Liver (tissue), 10 donors: Measurements from ENCODE around the gene ARHGEF12. TPM values are rescaled to one million over a fixed set of nuclear protein-coding genes. Genes with fewer than 3 reads are reported as not detected.

Experiments used
- DNase-seq: peaks from one replicate; pipeline ENCODE4 v3.0.0-alpha.2; 2017; ENCODE audit warnings: low spot score
- H3K27ac ChIP-seq, 2 donors: one replicate each; pipeline ENCODE4 v1.7.0; 2013; ENCODE audit warnings: inconsistent platforms in 2 of 2, low read length in 2 of 2, control low read depth in 1 of 2, low read depth in 1 of 2, mild to moderate bottlenecking in 1 of 2
- H3K27me3 ChIP-seq, 4 donors: one replicate each; pipeline versions ENCODE4 v1.6.1 to v1.7.0; 2013; ENCODE audit warnings: low read length in 3 of 4, inconsistent platforms in 1 of 4, mild to moderate bottlenecking in 1 of 4, moderate library complexity in 1 of 4; ENCODE audit not compliant: control insufficient read depth in 4 of 4, insufficient read depth in 4 of 4
- H3K36me3 ChIP-seq, 4 donors: one replicate each; pipeline versions ENCODE4 v1.6.1 to v1.7.0; 2013; ENCODE audit warnings: low read length in 3 of 4, mild to moderate bottlenecking in 3 of 4, low read depth in 1 of 4, moderate library complexity in 1 of 4; ENCODE audit not compliant: control insufficient read depth in 4 of 4, insufficient read depth in 3 of 4
- H3K4me1 ChIP-seq, 4 donors: one replicate each; pipeline versions ENCODE4 v1.6.1 to v1.7.0; 2013; ENCODE audit warnings: low read length in 3 of 4, mild to moderate bottlenecking in 3 of 4, moderate library complexity in 1 of 4; ENCODE audit not compliant: control insufficient read depth in 4 of 4, insufficient read depth in 4 of 4
- H3K4me3 ChIP-seq, 3 donors: one replicate each; pipeline versions ENCODE4 v1.6.1 to v1.7.0; 2013; ENCODE audit warnings: low read length in 3 of 3, control low read depth in 1 of 3, low read depth in 1 of 3, mild to moderate bottlenecking in 1 of 3
- H3K9ac ChIP-seq, 2 donors: one replicate each; pipeline ENCODE4 v1.7.0; 2013; ENCODE audit warnings: low read length in 2 of 2, mild to moderate bottlenecking in 2 of 2, moderate library complexity in 2 of 2, control low read depth in 1 of 2, low read depth in 1 of 2
- H3K9me3 ChIP-seq, 4 donors: one replicate each; pipeline versions ENCODE4 v1.6.1 to v1.7.0; 2013; ENCODE audit warnings: low read length in 3 of 4; ENCODE audit not compliant: control insufficient read depth in 4 of 4
- ATF3 ChIP-seq: IDR thresholded peaks from 2 replicates; pipeline ENCODE4 v1.6.1; 2016; ENCODE audit warnings: antibody characterized with exemption
- CTCF ChIP-seq: fragments of 150-350 bp; IDR thresholded peaks from 2 replicates; pipeline ENCODE4 v1.5.1; 2017; ENCODE audit warnings: improper control_type of control experiment, low read depth, low read length; ENCODE audit not compliant: missing input control
- EGR1 ChIP-seq, 2 donors: IDR thresholded peaks; 2 replicates each; pipeline ENCODE4 v1.6.1; 2016 to 2018; ENCODE audit warnings: antibody characterized with exemption in 2 of 2, low read depth in 2 of 2
- FOXA1 ChIP-seq: IDR thresholded peaks from 2 replicates; pipeline ENCODE4 v1.6.1; 2016; ENCODE audit warnings: antibody characterized with exemption
- FOXA2 ChIP-seq: IDR thresholded peaks from 2 replicates; pipeline ENCODE4 v1.6.1; 2016; ENCODE audit warnings: antibody characterized with exemption
- GABPA ChIP-seq, 2 donors: IDR thresholded peaks in 1 of 2; conservative IDR thresholded peaks in 1 of 2; 2 replicates each; pipeline ENCODE4 v1.6.1; 2016; ENCODE audit warnings: antibody characterized with exemption in 2 of 2, mild to moderate bottlenecking in 1 of 2, moderate library complexity in 1 of 2
- HNF4A ChIP-seq, 2 donors: conservative IDR thresholded peaks; 2 replicates each; pipeline ENCODE4 v1.6.1; 2016; ENCODE audit warnings: antibody characterized with exemption in 2 of 2, mild to moderate bottlenecking in 2 of 2
- HNF4G ChIP-seq: IDR thresholded peaks from 2 replicates; pipeline ENCODE4 v1.6.1; 2016; ENCODE audit warnings: antibody characterized with exemption
- JUND ChIP-seq, 2 donors: IDR thresholded peaks; 2 replicates each; pipeline ENCODE4 v1.6.1; 2016; ENCODE audit warnings: antibody characterized with exemption in 2 of 2
- NR2F2 ChIP-seq: IDR thresholded peaks from 2 replicates; pipeline ENCODE4 v1.6.1; 2016; ENCODE audit warnings: antibody characterized with exemption
- RAD21 ChIP-seq, 2 donors: IDR thresholded peaks; 2 replicates each; pipeline ENCODE4 v1.6.1; 2016; ENCODE audit warnings: antibody characterized with exemption in 2 of 2, mild to moderate bottlenecking in 2 of 2
- REST ChIP-seq: IDR thresholded peaks from 2 replicates; pipeline ENCODE4 v1.6.1; 2016; ENCODE audit warnings: antibody characterized with exemption, mild to moderate bottlenecking
- RXRA ChIP-seq, 2 donors: IDR thresholded peaks; 2 replicates each; pipeline ENCODE4 v1.6.1; 2017 to 2018; ENCODE audit warnings: antibody characterized with exemption in 2 of 2, mild to moderate bottlenecking in 1 of 2
- TAF1 ChIP-seq: conservative IDR thresholded peaks from 2 replicates; pipeline ENCODE4 v1.6.1; 2016; ENCODE audit warnings: antibody characterized with exemption, mild to moderate bottlenecking
- YY1 ChIP-seq: IDR thresholded peaks from 2 replicates; pipeline ENCODE4 v1.6.1; 2016; ENCODE audit warnings: antibody characterized with exemption, mild to moderate bottlenecking
- WGBS: extraction: QIAGEN DNeasy Blood & Tissue Kit; methylation state at CpG from one replicate; pipeline ENCODE4 v1.1.7; 2013; 5-methylcytosine and 5-hydroxymethylcytosine counted together
- polyA plus RNA-seq, 2 donors: library from polyadenylated mRNA; stranded (reverse) in 1 of 2; unstranded in 1 of 2; fragments of 200-250 nt in 1 of 2; fragments of >200 nt in 1 of 2; fragmentation: Nextera tagmentation in 1 of 2; extraction: Ambion mirVana in 1 of 2; gene quantifications; one replicate each; pipeline versions ENCODE4 v1.2.1 to v1.2.3, GENCODE V29; 2013 to 2015
- small RNA-seq: library from RNA; depleted of rRNA; stranded (forward); fragments of <200 nt; gene quantifications from one replicate; pipeline ENCODE3, GENCODE V24; 2014
- total RNA-seq, 2 donors: library from RNA; depleted of rRNA; stranded (reverse); fragments of >200 nt; gene quantifications; one replicate each; pipeline ENCODE4 v1.2.3, GENCODE V29; 2014
- TF ChIP-seq, protein P1 (sequence below): IDR thresholded peaks from 2 replicates; pipeline ENCODE4 v1.6.1; 2016; ENCODE audit warnings: antibody characterized with exemption
- TF ChIP-seq, protein P2 (sequence below): IDR thresholded peaks from 2 replicates; pipeline ENCODE4 v1.6.1; 2016; ENCODE audit warnings: antibody characterized with exemption
- donor health status: healthy.
- donor health status: healthy.
- donor health status: healthy.
- donor health status: healthy.
- donor health status: healthy.

The ARHGEF12 gene
- total and polyA plus RNA-seq, 4 donors = 28.0 to 169 (median 53.9) TPM

GRCh38 chr11:120538707-120539106 is 202.5 kb downstream of the ARHGEF12 start:
- Histone ChIP-seq H3K27me3 (no peaks in the 10 kb centered on the region), H3K4me3 (no peak overlapping the region), H3K9me3 (peaks cover 0 to 12% (median 1%) of the 10 kb centered on the region in 4 donors), H3K27ac (no peak overlapping the region), H3K4me1 (no peaks in the 10 kb centered on the region), H3K36me3 (no peaks in the 10 kb centered on the region), H3K9ac (no peak overlapping the region)
- WGBS = 87% methylated on average over 2 of the region's 2 CpGs
- no peak for DNase-seq
- TF ChIP-seq, protein P1, sequence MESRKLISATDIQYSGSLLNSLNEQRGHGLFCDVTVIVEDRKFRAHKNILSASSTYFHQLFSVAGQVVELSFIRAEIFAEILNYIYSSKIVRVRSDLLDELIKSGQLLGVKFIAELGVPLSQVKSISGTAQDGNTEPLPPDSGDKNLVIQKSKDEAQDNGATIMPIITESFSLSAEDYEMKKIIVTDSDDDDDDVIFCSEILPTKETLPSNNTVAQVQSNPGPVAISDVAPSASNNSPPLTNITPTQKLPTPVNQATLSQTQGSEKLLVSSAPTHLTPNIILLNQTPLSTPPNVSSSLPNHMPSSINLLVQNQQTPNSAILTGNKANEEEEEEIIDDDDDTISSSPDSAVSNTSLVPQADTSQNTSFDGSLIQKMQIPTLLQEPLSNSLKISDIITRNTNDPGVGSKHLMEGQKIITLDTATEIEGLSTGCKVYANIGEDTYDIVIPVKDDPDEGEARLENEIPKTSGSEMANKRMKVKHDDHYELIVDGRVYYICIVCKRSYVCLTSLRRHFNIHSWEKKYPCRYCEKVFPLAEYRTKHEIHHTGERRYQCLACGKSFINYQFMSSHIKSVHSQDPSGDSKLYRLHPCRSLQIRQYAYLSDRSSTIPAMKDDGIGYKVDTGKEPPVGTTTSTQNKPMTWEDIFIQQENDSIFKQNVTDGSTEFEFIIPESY = no peak
- TF ChIP-seq REST (no peak), JUND (IDR thresholded peaks at IDR 0.05) (no peak), CTCF (no peak), RXRA (IDR thresholded peaks at IDR 0.05) (no peak), RAD21 (IDR thresholded peaks at IDR 0.05) (no peak), HNF4G (no peak), FOXA2 (no peak), TAF1 (no peak), HNF4A (conservative IDR thresholded peaks at IDR 0.05) (no peak), YY1 (no peak), GABPA (IDR thresholded peaks at IDR 0.05 in 1 of 2, conservative IDR thresholded peaks at IDR 0.05 in 1 of 2) (no peak), ATF3 (no peak), EGR1 (IDR thresholded peaks at IDR 0.05; ENCODE audit: low read depth in 2 of 2) (no peak), FOXA1 (no peak), NR2F2 (no peak)
- TF ChIP-seq, protein P2, sequence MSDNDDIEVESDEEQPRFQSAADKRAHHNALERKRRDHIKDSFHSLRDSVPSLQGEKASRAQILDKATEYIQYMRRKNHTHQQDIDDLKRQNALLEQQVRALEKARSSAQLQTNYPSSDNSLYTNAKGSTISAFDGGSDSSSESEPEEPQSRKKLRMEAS = no peak

Small RNA genes lying within 50 kb of the gene (small RNA-seq; reads per million reads assigned to genes)
- 2,663 reads per million, percentile 100 among the genes with 10 or more reads in this experiment for gene RF00100

Other genes starting within 250 kb of the ARHGEF12 start
- gene TRIM29, start 198.3 kb upstream of the ARHGEF12 start, total RNA-seq = under 1 TPM; 0.33 to 0.37 TPM
- under 1 TPM; 0.22 to 0.89 TPM for gene TRIM29, start 198.3 kb upstream of the ARHGEF12 start, polyA plus RNA-seq
- gene OAF, start 125.4 kb upstream of the ARHGEF12 start, total RNA-seq = 10 to 100 TPM; 15.0 to 89.4 TPM
- gene OAF, start 125.4 kb upstream of the ARHGEF12 start, polyA plus RNA-seq = 100 to 1,000 TPM in 1 of 2 donors, 10 to 100 TPM in 1; 74.6 to 151 TPM
- gene POU2F3, start 96.3 kb upstream of the ARHGEF12 start, total RNA-seq = not detected
- gene POU2F3, start 96.3 kb upstream of the ARHGEF12 start, polyA plus RNA-seq = not detected
- gene TLCD5, start 11.1 kb upstream of the ARHGEF12 start, total RNA-seq = 1 to 10 TPM in 1 of 2 donors, under 1 TPM in 1; 0.50 to 1.2 TPM
- under 1 TPM; 0.31 to 0.86 TPM for gene TLCD5, start 11.1 kb upstream of the ARHGEF12 start, polyA plus RNA-seq
- gene GRIK4, start 175.3 kb downstream of the ARHGEF12 start, total RNA-seq = under 1 TPM; 0.05 to 0.25 TPM
- gene GRIK4, start 175.3 kb downstream of the ARHGEF12 start, polyA plus RNA-seq = under 1 TPM in 1 of 2 donors, not detected in 1; 0.06 TPM